H1 (cell line): ENCODE measurements around the gene NRSN2. TPM values are rescaled to one million over a fixed set of nuclear protein-coding genes. Genes with fewer than 3 reads are reported as not detected.

ENCODE experiments used
- BRCA1 ChIP-seq: IDR thresholded peaks from 2 replicates; pipeline ENCODE4 v1.6.1; 2012; ENCODE audit warnings: low read depth, low read length, improper control_type of control experiment
- JUND ChIP-seq: IDR thresholded peaks from 2 replicates; pipeline ENCODE4 v1.6.1; 2011; ENCODE audit warnings: mild to moderate bottlenecking, improper control_type of control experiment, low read length
- NRF1 ChIP-seq: IDR thresholded peaks from 2 replicates; pipeline ENCODE4 v1.6.1; 2011; ENCODE audit warnings: mild to moderate bottlenecking, low read depth, low read length, improper control_type of control experiment
- RAD21 ChIP-seq, 2 experiments: IDR thresholded peaks in 1 of 2; conservative IDR thresholded peaks in 1 of 2; 2 replicates each; pipeline ENCODE4 v1.6.1; 2011; ENCODE audit warnings: low read depth in 2 of 2, low read length in 2 of 2, improper control_type of control experiment in 1 of 2, inconsistent platforms in 1 of 2, mild to moderate bottlenecking in 1 of 2, moderate library complexity in 1 of 2
- SIN3A ChIP-seq, 2 experiments: IDR thresholded peaks in 1 of 2; conservative IDR thresholded peaks in 1 of 2; 2 replicates each; pipeline ENCODE4 v1.6.1; 2011 to 2012; ENCODE audit warnings: low read length in 2 of 2, improper control_type of control experiment in 1 of 2, low read depth in 1 of 2, mild to moderate bottlenecking in 1 of 2
- SP4 ChIP-seq: IDR thresholded peaks from 2 replicates; pipeline ENCODE4 v1.6.1; 2012; ENCODE audit warnings: low read length, inconsistent platforms
- TAF1 ChIP-seq: IDR thresholded peaks from 2 replicates; pipeline ENCODE4 v1.6.1; 2011; ENCODE audit warnings: mild to moderate bottlenecking, low read depth, low read length
- TAF7 ChIP-seq: optimal IDR thresholded peaks from 2 replicates; pipeline ENCODE3; 2011; ENCODE audit warnings: low read depth, mild to moderate bottlenecking, inconsistent platforms, low read length, moderate library complexity, borderline replicate concordance
- ZNF274 ChIP-seq: IDR thresholded peaks from 2 replicates; pipeline ENCODE4 v1.7.0; 2012; ENCODE audit warnings: low read length, borderline replicate concordance; ENCODE audit errors: extremely low read depth
- polyA plus RNA-seq, 7 experiments: library from polyadenylated mRNA; depleted of rRNA in 3 of 7; stranded (reverse) in 5 of 7; unstranded in 2 of 7; fragments of >200 nt in 5 of 7; fragments of 200-250 nt in 2 of 7; gene quantifications; 1 replicate in 5 of 7; 2 replicates in 1 of 7; 4 replicates in 1 of 7; pipeline versions ENCODE4 v1.2.1 to v1.2.3, GENCODE V29; 2011 to 2013; ENCODE audit warnings: missing spikeins in 2 of 7, mixed read lengths in 2 of 7
- total RNA-seq: library from RNA; stranded (reverse); fragmentation: NEBNext Ultra II Directional; extraction: Animal tissue kit (Norgen Biotek cat#: 25700); gene quantifications from 2 replicates; pipeline ENCODE4 v1.2.1, GENCODE V29; 2021
- TF ChIP-seq, protein P1 (sequence below), 3 experiments: IDR thresholded peaks; 1 replicate in 2 of 3; 2 replicates in 1 of 3; pipeline versions ENCODE4 v1.5.1 to v1.6.1; 2011; ENCODE audit warnings: low read length in 3 of 3, mild to moderate bottlenecking in 3 of 3, inconsistent platforms in 2 of 3, low read depth in 1 of 3, moderate library complexity in 1 of 3; ENCODE audit not compliant: insufficient read depth in 1 of 3; ENCODE audit errors: control extremely low read depth in 1 of 3

NRSN2 gene
- total and polyA plus RNA-seq, 2 of the 8 experiments (the other 6 are each of a cell fraction or from before 2014, with no cell fraction given) = 19.4 to 33.3 TPM

DNA sequence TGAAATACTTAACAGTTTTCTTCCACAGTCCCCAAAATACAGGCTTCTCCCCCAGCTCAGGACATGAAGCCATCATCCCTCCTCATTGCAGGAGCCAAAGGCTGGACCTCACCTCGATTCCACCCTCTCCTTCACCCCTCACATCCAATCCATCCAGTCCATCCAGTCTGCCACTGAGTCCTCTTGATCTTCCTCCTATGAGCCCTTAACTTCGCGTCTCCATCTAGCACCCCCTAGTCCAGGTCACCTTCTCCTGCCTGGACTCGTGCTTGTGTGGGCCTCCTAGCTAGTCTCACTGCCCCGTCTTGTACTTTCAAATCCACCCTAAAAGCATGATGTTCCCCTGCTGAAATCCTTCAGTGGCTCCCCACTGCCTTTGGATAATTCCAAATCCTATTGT lies 37.0 kb downstream of the NRSN2 start (continued):
- TF ChIP-seq, protein P1, sequence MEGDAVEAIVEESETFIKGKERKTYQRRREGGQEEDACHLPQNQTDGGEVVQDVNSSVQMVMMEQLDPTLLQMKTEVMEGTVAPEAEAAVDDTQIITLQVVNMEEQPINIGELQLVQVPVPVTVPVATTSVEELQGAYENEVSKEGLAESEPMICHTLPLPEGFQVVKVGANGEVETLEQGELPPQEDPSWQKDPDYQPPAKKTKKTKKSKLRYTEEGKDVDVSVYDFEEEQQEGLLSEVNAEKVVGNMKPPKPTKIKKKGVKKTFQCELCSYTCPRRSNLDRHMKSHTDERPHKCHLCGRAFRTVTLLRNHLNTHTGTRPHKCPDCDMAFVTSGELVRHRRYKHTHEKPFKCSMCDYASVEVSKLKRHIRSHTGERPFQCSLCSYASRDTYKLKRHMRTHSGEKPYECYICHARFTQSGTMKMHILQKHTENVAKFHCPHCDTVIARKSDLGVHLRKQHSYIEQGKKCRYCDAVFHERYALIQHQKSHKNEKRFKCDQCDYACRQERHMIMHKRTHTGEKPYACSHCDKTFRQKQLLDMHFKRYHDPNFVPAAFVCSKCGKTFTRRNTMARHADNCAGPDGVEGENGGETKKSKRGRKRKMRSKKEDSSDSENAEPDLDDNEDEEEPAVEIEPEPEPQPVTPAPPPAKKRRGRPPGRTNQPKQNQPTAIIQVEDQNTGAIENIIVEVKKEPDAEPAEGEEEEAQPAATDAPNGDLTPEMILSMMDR (IDR thresholded peaks at IDR 0.05; ENCODE audit: control extremely low read depth in 1 of 3, insufficient read depth in 1 of 3, low read depth in 1 of 3, low read length in 3 of 3) = no peak
- TF ChIP-seq BRCA1 = no peak
- no peak for TF ChIP-seq SP4
- no peak for TF ChIP-seq ZNF274
- TF ChIP-seq TAF7 = no peak
- no peak for TF ChIP-seq JUND
- no peak for TF ChIP-seq NRF1
- TF ChIP-seq RAD21 (IDR thresholded peaks at IDR 0.05 in 1 of 2, conservative IDR thresholded peaks at IDR 0.05 in 1 of 2; ENCODE audit: low read depth in 2 of 2, low read length in 2 of 2) = no peak
- TF ChIP-seq TAF1 = no peak
- no peak for TF ChIP-seq SIN3A (conservative IDR thresholded peaks at IDR 0.05 in 1 of 2, IDR thresholded peaks at IDR 0.05 in 1 of 2; ENCODE audit: low read depth in 1 of 2, low read length in 2 of 2)
